Ureter (tissue), 1 donor: ENCODE measurements around the gene AKTIP. TPM values are rescaled to one million over a fixed set of nuclear protein-coding genes. Genes with fewer than 3 reads are reported as not detected.
"Not testable (repeated sequence)": the region's sequence is repeated elsewhere in the genome, so short reads cannot be mapped to it uniquely, and the experiment has no call there.

Experiments used
- DNase-seq: peaks from one replicate; pipeline ENCODE4 v3.0.0-alpha.2; 2020; ENCODE audit warnings: low spot score
- total RNA-seq: library from RNA; stranded (reverse); gene quantifications from one replicate; pipeline ENCODE4 v1.2.4, GENCODE V29; 2023
- donor health status: DM: yes; HTN: yes; CAD: no.

Gene AKTIP
- total RNA-seq, 1 donor from 2014 or later: 59.6 TPM

DNA sequence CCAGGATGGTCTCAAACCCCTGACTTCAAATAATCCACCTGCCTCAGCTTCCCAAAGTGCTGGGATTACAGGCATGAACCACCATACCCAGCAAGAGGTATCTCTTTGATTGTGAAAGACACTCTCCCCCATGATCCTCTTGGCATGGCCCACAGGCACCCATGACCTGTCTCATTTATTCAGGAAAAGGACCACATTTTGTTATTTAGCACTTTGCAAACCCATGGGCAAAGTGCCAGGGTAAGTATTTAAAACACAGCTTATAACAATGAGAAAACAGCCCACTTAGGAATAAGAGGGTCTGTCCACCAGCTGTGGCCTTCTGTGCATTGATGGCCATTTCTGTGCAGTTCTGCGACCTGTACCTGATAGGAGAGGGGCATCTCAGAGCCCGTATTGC is 12.8 kb upstream of the AKTIP start:
- DNase-seq: no peak

DNA sequence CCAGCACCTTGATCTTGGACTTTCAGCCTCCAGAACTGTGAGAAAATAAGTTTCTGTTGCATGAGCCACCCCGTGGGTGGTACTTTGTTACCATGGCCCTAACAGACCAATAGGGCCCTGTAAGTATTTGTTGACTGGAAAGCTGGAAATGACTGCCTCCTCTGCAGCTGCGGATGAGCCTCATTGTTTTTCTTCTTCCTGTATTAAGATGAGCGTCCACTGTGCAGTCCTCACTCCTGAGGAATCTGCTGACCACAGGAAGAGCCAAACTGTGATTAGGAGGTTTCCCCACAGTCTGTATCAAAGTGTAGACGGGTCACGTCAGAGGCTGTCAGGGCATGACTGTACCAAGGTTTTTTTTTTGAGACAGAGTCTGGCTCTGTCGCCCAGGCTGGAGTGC is 12.2 kb upstream of the AKTIP start:
- no peak for DNase-seq

DNA sequence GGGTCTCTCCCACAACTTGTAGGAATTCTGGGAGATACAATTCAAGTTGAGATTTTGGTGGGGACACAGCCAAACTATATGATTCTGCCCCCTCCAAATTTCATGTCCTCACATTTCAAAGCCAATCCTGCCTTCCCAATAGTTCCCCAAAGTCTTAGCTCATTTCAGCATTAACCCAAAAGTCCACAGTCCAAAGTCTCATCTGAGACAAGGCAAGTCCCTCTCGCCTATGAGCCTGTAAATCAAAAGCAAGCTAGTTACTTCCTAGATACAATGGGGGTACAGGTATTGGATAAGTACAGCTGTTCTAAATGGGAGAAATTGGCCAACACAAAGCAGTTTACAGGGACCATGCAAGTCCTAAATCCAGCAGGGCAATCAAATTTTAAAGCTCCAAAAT is 9.8 kb upstream of the AKTIP start:
- not testable (repeated sequence) for DNase-seq

DNA sequence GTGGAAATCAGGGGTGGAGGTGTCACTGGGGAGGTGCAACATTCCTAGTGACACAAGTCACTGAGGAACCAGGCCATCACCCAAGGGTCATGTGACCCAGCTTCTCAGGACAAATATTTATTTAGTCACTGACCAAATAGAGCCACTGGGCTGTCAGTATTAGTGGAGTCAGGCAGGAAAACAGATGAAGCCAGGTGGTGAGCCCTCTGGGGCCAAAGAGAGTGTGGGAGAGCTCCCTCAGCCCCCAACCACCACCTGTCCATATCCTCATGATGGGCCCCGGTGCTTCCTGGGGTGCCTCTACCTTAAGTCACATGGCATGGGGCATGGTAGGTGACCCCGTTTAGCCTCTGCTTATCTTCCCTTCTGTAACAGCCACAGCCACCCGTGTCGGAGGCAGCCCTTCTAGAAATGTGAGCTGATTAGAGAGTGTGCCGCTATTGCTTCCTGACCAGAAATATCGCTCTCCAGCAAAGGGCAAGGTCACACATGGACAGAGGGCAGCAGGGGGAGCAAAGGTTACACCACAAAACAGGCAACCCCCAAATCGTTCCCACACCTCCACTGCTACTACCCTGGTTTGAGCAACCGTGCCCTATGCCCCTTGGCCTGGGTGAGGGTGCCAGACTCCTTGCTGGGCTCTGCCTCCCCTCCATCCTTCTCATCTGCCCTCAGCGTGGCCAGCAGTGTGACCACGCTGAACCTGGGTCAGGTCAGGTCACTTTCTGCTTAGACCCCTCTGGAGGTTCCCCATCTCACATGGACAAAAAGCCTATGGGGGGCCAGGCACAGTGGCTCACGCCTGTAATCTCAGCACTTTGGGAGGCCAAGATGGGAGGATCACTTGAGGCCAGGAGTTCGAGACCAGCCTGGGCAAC is 8.6 kb upstream of the AKTIP start:
- DNase-seq: no peak

DNA sequence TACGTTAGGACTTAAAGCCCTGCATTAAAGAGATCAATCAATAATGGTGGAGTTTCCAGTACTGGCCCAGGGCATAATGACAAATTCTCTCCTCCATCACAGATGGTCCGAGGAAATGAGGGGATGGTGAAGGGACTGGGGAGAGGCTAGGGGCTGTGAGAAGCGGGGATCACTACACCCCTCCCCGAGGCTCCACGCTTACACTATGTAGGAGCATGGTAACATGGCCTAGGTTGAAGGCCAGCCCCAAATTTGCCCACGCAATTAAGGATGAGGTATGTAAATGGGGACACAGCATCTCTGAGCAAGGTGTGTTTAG is 8.0 kb upstream of the AKTIP start:
- no peak for DNase-seq

DNA sequence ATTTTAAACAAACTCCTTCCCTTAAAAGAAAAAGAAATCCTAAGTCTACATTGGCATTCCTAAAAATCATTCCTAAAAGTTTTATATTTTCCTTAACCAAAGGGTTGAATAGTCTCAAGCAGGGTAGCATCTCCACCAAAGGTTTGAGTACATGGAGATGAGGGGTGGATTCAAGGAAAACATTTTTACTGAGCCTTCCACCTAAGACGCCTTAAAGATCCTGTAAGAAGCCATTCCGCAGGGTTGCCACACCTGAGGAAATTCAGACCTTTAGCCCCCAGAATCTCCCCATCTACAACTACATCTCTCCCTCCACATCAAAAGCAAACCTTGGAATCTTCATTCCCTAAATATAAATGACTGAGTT is 7.7 kb upstream of the AKTIP start:
- no peak for DNase-seq

DNA sequence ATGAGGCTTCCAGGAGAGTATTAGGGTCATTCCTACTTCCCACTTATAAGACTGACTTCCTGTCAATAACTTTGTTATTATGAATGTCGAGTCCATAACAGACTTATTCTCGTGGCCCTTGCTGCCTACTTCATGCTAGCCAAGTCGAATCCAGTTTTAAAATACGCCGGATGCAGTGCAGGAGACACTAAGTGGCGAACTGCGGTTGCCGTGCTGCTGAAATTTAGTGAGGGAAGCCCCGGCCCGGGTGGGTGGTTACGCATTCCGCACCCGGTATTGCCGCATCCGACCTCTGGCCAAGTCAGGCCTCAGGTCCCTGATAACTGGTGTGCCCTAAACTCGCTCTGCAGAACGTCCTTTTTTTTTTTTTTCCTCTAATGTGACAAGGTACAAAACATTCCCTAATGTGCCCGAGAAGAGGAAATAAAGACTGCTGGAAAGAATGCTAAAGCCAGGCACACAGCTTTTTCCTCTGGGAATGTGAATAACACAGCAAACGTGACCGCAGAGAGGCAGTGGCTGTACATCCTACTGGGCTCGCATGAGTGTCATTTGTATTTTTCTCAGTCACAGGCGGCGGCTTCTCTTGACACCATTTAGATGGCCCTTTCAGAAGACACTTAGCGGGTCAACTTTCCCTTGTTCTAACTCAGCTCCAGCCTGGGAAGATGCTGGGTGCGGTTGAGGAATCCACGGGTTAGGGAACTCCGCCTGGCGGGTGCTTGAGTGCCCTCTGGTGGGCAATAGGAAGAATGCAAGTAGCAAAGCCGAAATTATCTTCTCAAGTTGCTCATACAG is 7.1 kb upstream of the AKTIP start:
- DNase-seq: peak; percentile 66

DNA sequence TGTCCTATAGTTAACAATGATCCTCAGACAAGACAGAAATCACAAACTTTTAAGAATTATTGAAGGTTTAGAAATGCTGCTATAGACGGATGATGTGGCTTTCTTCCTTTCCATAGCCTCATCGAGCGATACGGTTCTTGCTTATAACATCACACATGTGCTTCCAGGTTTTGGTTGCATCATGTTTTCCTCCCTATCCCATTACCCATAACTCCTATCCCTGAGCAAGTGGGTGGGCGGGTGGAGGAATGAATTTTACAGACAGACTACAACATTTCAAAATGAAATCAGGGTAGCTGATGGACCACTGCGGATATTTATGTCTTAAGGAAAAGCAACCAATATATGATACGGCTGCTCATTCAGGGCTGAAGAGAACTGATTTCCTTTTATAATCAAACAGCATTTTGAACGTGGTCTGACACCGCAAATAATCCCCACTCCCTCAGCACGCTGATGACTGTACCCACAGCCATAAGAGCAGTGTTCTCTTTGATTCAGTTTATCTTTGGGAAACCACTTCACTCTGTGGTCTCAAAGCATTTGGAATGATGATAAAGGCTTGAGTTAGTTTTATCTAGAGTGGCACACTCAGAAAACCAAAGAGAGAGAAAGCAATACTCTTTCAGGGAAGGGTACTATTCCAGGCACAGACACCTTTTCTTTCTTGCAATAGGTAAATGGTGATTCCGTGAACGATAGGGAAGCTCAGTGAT is 4.6 kb upstream of the AKTIP start:
- DNase-seq: peak; percentile 19

DNA sequence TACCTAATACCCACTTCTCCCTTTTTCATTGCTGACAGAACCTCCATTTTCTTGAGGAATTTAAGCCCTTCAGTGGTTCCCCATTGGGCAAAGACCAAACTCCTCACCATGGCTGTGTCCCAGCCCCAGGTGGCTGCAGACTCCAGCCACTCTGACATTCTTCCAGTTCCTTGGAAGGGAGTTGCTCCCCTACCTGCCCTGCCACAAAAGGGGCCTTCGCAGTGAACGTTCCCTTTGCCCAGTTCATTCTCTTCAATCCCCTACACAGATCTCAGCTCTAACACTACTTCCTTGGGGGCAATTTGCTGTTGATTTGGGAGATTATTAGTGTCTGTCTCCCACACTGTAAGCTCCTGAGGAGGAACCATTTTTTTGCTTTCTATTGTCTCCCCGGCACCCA is 3.2 kb upstream of the AKTIP start:
- DNase-seq: peak; percentile 26

DNA sequence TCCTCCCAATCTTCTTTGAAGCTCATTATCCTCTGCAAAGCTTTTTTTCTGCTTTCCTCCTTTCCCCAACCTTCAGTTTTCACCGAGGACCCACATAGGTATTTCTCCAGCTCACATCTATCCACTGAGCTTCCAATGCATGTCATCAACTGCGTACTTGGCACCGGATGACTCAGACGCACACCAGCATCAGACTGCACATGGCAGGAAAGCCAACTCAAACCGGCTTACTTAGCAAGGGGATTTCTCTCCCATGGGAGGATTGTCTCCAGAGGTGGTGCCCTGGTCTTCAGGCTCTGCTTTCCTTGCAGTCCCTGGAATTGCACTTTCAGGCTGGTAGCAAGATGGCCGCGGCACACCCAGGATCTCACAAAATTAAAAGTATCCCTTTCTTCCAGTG is 1.7 kb upstream of the AKTIP start:
- DNase-seq: peak; percentile 42

DNA sequence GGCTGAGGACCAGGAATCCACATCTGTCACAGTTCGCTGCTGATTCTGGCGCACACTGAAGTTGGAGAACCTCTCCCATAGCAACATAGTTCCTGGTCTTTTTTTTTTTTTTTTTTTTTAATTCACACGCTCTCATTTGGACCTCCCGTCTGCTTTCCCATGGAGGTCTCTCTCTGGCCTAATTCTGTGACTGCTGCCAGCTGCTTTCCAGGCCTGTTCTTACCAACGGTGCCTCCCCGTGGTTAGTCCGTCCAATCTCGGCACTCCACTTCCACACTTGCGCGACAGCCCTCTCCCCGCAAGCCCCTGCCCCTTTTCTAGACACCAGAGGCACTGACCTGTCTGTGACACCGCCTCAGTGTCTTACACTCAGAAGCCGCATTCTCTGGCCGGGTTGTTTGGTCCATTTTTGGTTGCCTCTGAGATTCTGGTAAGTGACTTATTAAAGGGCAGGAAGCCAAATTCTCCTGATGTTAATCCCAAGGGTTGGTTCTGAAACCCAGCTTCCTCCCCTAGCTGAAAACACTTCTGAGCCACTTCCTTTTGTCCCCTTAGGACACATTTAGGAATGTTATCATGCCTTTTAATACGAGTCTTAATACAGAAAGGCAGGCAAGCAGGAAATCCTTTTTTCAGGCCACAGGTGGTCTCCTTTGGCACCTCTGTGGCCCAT is 1.1 kb upstream of the AKTIP start:
- peak; percentile 70 for DNase-seq

DNA sequence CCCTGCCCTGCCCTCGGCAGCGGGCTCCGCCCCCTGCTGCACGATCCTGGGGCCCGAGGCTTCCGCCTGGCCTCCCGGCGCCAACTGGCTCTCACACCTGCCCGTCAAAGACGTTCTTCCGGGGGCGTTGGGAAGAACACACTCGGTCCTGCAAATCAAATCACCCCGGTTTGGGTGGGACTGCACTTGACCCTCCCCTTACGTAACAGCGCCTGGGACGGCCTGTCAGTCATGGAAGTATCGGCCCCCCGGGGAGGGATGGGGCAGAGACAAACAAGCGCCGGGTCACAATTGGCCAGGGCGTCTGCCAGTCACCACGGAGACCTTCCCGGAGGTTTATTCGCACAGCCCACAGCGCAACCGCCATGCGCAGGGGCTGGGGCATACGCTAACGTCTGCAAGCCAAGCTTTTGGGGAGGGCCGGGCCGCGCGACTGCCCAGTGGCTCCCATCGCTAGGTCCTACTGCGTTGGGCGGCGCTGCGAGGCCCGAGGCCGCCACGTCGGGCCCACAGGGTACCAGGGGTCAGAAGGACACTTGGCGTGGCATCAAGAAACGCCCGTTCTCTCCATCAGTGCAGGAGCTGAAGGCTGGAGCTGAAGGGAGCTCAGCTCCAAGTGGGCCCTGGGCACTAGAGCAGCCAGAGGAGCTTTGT is 388 bp upstream of the AKTIP start:
- DNase-seq: peak; percentile 100

DNA sequence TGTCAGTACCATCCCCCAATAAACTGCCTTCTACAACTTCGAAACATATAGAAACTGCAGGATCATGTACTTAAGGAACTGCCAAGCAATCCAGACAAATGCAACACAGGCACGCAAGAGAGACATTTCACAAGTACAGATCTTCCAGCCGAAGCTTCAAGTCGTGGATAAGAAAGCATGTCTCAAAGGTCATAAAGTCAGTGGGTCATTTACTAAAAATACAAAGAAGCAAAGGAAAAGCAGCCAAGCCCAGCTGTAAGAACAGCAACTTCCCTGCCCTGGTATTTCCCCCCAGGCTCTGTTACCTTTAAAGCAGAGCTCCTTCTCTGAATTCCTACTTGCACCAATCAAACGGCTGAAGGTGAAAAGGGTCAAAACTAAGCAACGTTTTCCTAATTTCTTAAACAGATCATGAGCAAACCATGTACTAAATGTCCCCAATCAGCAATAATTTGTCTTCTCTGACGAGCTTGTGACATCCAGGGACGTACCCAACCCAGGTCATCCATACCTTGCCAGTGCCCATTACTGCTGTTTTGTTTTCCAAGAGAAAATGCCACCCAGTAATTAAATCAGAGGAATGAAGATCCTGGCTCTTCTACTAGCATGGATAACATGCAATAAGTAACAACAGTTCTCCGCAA is 1.7 kb downstream of the AKTIP start:
- no peak for DNase-seq

DNA sequence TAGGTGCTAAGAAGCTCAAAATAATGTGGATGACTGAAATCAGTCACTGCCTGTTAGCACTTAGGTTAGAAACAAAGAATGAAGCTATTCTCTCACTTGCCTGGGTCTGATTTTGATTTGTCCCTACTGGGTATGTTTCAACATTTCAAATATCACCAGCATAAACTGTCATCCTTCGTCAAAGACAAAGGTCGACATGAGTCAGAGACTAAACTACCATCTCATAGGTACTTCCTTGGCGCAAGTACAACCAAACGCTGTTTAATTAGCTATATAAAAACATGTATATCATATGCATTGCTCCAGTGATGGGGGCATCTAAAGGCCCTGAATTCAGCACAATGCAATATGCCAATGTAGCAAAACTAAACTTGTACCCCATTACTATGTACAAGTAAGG is 4.0 kb downstream of the AKTIP start:
- DNase-seq: no peak

DNA sequence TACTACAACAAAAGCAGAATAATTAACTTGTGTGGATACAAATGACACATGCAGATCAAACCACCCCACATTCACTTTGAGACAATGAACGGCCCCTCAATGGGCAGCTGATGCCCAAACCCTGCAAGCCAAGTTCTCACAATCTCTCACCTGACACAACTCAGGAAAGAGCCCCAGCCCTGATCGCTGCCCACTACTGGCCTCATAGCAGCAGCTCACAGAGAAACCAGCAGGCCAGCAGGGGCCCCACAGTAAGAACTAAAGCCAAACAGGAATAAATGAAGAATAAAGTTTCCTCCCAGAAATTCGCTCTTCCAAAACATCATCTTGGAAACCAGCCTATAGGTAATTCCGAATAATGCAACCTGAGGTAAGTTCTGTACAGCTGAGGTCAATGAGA is 7.7 kb downstream of the AKTIP start:
- DNase-seq: no peak

DNA sequence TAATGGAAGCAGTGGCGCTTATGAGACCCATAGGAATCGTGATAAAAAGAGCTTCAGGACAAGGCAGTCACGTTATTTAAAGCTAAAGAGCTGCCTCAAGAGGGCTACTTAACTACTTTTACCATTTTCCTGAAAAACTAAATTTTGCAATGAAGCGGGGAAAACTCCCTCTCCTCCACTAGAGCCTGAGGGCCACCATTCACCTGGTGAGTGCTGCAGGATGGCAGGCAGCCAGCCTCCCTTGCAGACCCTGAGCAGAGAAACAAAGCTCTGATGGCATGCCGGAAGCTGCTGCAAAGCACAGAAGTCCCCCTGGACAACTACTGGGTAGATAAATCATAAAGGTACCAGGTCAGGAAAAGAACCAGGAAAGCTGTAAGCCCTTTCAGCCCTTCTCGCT is 8.4 kb downstream of the AKTIP start:
- no peak for DNase-seq

DNA sequence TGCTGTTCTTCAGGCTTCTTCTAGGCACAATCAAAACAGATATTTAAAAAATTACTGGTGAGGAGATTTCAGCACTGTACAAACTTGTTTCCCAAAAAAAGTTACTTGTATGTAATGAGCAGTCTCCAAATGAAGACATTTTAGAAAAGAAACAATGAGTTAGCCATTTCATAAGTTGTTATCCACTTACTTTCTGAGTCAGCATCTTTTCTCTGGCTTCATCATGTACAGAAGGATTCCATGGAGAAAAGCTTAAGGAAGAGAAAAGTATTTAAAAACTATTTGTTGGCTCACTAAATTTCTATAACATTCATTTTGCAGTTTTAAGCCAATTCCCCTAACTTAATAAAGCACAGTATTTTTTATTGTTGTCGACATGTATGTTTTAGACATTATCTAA is 10.5 kb downstream of the AKTIP start:
- no peak for DNase-seq

DNA sequence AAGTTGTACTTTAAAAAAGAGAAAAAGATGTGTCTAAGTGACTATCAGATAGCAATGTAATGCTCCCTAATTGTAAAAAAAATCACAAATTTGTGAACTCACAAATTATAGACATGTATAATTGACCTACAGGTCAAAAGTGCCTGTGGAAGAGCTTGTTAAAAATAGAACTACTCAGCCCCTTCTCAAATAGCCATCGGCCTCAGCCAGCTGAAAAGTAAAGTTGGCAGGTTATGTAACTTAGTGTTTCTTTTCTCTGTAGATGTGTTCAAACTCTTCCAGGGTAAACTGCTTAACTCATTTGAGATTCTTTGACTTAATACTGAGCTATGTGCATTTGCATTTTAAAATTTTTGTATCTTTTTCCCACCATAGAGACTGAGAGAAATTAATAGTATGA is 13.3 kb downstream of the AKTIP start:
- no peak for DNase-seq

DNA sequence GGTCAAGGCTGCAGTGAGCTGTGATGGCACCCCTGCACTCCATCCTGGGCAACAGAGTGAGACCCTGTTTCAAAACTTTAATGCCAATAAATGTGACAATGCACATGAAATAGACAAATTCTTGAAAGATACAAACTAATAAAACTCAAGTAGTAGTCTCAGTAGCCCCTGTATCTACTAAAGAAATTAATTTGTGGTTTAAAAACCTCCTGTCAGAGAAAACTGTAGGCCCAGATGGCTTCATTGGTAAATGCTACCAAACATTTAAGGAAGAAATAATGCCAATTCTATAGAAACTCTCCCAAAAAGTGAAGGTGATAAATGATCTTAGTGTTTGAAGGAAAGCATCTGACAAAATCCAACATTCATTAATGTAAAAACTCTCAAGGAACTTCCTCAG is 16.8 kb downstream of the AKTIP start:
- no peak for DNase-seq

DNA sequence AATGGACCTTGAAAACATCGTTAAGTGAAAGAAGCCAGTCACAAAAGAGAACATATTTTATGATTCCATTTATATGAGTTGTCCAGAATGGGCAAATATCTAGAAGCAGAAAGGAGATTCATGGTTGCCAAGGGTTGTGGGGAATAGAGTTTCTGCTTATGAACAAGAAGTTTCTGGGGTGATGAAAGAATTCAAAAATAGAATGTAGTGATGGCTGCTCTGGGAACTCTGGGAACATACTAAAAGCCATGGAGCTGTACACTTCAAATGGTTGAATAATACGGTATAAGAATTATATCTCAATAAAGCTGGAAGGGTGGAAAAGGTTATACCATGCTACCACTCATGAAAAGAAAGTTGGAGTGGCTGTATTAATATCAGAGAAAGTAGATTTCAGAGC is 18.5 kb downstream of the AKTIP start:
- no peak for DNase-seq

DNA sequence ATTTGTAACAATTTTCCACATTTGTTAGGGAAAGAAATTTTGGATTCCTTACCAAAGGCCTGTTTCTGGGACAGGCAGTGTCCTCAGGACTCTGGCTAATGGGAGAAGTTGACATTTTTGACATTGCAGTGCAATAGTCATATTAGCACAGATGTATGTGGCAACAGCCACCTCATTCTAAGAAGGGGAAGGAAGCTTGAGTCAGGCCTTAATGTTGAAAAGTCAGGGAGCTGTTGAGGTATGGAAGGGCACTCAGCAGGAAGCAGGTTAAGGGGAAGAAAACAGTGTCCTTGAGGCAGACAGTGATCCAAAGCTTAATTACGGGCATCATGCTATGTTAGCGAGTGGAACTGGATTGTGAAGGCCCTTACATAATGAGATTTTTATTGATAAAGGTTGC is 20.9 kb downstream of the AKTIP start:
- DNase-seq: no peak
